ENCODE results near the gene SLC22A23.

- TF ChIP-seq ZNF274 (IDR thresholded peaks at IDR 0.05; ENCODE audit: low read depth, low read length), result no peak
- TF ChIP-seq YY1 (IDR thresholded peaks at IDR 0.05; ENCODE audit: insufficient read depth, insufficient read length), result no peak
Observed at GRCh38 chr6:3283241-3283640, 173.6 kb downstream of the SLC22A23 start.
